Natural killer cell (primary cell): ENCODE results near the gene TNFAIP3. TPM values are rescaled to one million over a fixed set of nuclear protein-coding genes. Genes with fewer than 3 reads are reported as not detected.
A peak's percentile ranks its signal among the peaks of the same experiment; 100 is the strongest.

Experiments
- ATAC-seq, 3 donors: fragments of 150-1000 bp in 2 of 3; fragments of 200-7000 bp in 1 of 3; cut with Tn5 transposase; 1 replicate in 1 of 3; 2 replicates in 2 of 3; pipeline ENCODE4 v1.10.0; 2021; ENCODE audit warnings: mild to moderate bottlenecking in 2 of 3, moderate library complexity in 2 of 3
- DNase-seq, 2 donors: peaks; one replicate each; pipeline versions ENCODE4 v3.0.0 to v3.0.0-alpha.2; 2013 to 2021; ENCODE audit warnings: mixed read lengths in 1 of 2
- H3K27ac ChIP-seq: one replicate; pipeline ENCODE4 v1.5.1; 2013; ENCODE audit warnings: mild to moderate bottlenecking, low read length
- H3K27me3 ChIP-seq: one replicate; pipeline ENCODE4 v1.6.1; 2013; ENCODE audit warnings: low read length; ENCODE audit not compliant: control insufficient read depth, insufficient read depth
- H3K36me3 ChIP-seq: one replicate; pipeline ENCODE4 v1.6.1; 2013; ENCODE audit warnings: low read length; ENCODE audit not compliant: control insufficient read depth, insufficient read depth
- H3K4me1 ChIP-seq: one replicate; pipeline ENCODE4 v1.6.1; 2013; ENCODE audit warnings: low read length; ENCODE audit not compliant: control insufficient read depth, insufficient read depth
- H3K4me3 ChIP-seq: one replicate; pipeline ENCODE4 v1.5.1; 2013; ENCODE audit warnings: low read length
- H3K9me3 ChIP-seq: one replicate; pipeline ENCODE4 v1.6.1; 2013; ENCODE audit warnings: low read length; ENCODE audit not compliant: control insufficient read depth, insufficient read depth
- H3K27ac Mint-ChIP-seq, 2 donors: one replicate each; pipeline ENCODE4 v1.8.0; 2022; ENCODE audit warnings: mild to moderate bottlenecking in 2 of 2, mixed read lengths in 2 of 2, moderate library complexity in 1 of 2
- H3K27me3 Mint-ChIP-seq, 2 donors: one replicate each; pipeline ENCODE4 v1.8.0; 2022; ENCODE audit warnings: low read depth in 2 of 2, mixed read lengths in 2 of 2
- H3K36me3 Mint-ChIP-seq: one replicate; pipeline ENCODE4 v1.8.0; 2022; ENCODE audit warnings: mixed read lengths
- H3K4me1 Mint-ChIP-seq, 2 donors: one replicate each; pipeline ENCODE4 v1.8.0; 2022; ENCODE audit warnings: mixed read lengths in 2 of 2
- H3K4me3 Mint-ChIP-seq: one replicate; pipeline ENCODE4 v1.8.0; 2022; ENCODE audit warnings: mild to moderate bottlenecking, moderate library complexity, mixed read lengths
- H3K9me3 Mint-ChIP-seq, 2 donors: one replicate each; pipeline ENCODE4 v1.8.0; 2022; ENCODE audit warnings: mixed read lengths in 2 of 2
- CTCF ChIP-seq: fragments of 200-600 bp; IDR thresholded peaks from one replicate; pipeline ENCODE4 v1.8.0; 2022; ENCODE audit warnings: antibody characterized with exemption
- WGBS: methylation state at CpG from one replicate; pipeline ENCODE4 v1.1.7; 2013; ENCODE audit warnings: missing lambda C conversion rate; ENCODE audit not compliant: insufficient coverage; 5-methylcytosine and 5-hydroxymethylcytosine counted together
- intact Hi-C: fragments of 100-400 bp; cut with micrococcal nuclease; formaldehyde crosslinking; loops from one replicate; pipeline ENCODE4 v1.14.2; 2022
- total RNA-seq, 4 donors: library from RNA; stranded (reverse); fragments of 120-200 nt in 1 of 4; gene quantifications; one replicate each; pipeline versions ENCODE4 v1.2.3 to v1.2.4, GENCODE V29; 2013 to 2022

TNFAIP3 gene
- total RNA-seq, 3 donors from 2014 or later (not counting 1 experiment from before 2014, with no cell fraction given) = 1,163 to 1,298 (median 1,241) TPM

DNA sequence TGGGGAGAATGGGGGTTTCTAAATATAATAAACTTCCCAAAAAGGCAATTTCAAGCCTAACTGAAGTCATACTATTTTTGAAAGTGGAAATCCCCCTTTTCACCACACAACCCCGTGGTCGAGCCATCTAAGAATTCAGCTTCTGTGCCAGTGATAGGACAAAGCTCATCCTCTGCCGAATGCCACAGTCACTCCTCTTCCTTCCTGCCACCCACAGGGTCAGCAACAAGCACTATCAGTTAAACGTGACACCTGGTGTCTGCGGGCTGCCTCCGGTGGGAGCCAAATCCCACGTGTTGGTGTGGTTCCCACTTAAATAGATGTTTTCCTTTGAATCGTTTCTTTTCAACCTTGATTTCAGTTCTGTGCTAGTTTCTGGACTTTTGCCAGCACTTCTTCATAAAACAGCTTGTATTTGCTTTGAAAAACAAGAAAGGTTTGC is 60.7 kb downstream of the TNFAIP3 start:
- Mint-ChIP-seq H3K9me3 (no peaks in the 10 kb centered on the region), H3K4me3 (peak overlapping the region; percentile 78), H3K27ac (peak overlapping the region; percentile 67 to 90), H3K36me3 (no peaks in the 10 kb centered on the region), H3K27me3 (peaks cover 0 to 3% of the 10 kb centered on the region in 2 donors), H3K4me1 (peaks cover 28 to 32% of the 10 kb centered on the region in 2 donors)
- no peaks in the 10 kb centered on the region for H3K27me3 ChIP-seq
- H3K4me3 ChIP-seq = no peak overlapping the region
- ATAC-seq (peak; percentile 98 to 100 (median 99)), DNase-seq (peak; percentile 75 to 93)
- peaks cover 25% of the 10 kb centered on the region for H3K4me1 ChIP-seq
- no peaks in the 10 kb centered on the region for H3K36me3 ChIP-seq
- TF ChIP-seq CTCF = no peak
- intact Hi-C loops = loop anchor here (1.0 to 5.0 kb wide), 5 partner anchors 48 to 213 kb away; no protein-coding TSS in a partner anchor
- under 1% methylated on average over 8 of the region's 8 CpGs for WGBS
- no peaks in the 10 kb centered on the region for H3K9me3 ChIP-seq
- H3K27ac ChIP-seq = peak overlapping the region; percentile 38

- H3K27me3 Mint-ChIP-seq = peaks cover 0 to 3% of the 10 kb centered on the region in 2 donors
- Histone ChIP-seq H3K36me3 (no peaks in the 10 kb centered on the region), H3K27me3 (no peaks in the 10 kb centered on the region), H3K4me3 (no peak overlapping the region), H3K9me3 (no peaks in the 10 kb centered on the region), H3K4me1 (peaks cover 25% of the 10 kb centered on the region), H3K27ac (peak overlapping the region; percentile 38)
- intact Hi-C loops = loop anchor here (5.0 kb wide), 3 partner anchors 56 to 126 kb away; no protein-coding TSS in a partner anchor
- DNase-seq (peak in 1 of 2 donors; percentile 45), ATAC-seq (peak in 2 of 3 donors; percentile 8 to 31)
- H3K36me3 Mint-ChIP-seq = no peaks in the 10 kb centered on the region
- H3K9me3 Mint-ChIP-seq = no peaks in the 10 kb centered on the region
- TF ChIP-seq CTCF = no peak
- peaks cover 28 to 32% of the 10 kb centered on the region in 2 donors for H3K4me1 Mint-ChIP-seq
- peak overlapping the region; percentile 67 to 90 for H3K27ac Mint-ChIP-seq
- 15% methylated on average over 1 of the region's 2 CpGs for WGBS
- H3K4me3 Mint-ChIP-seq = peak overlapping the region; percentile 78
Measured at GRCh38 chr6:137928286-137928685, 61.2 kb downstream of the TNFAIP3 start.

DNA sequence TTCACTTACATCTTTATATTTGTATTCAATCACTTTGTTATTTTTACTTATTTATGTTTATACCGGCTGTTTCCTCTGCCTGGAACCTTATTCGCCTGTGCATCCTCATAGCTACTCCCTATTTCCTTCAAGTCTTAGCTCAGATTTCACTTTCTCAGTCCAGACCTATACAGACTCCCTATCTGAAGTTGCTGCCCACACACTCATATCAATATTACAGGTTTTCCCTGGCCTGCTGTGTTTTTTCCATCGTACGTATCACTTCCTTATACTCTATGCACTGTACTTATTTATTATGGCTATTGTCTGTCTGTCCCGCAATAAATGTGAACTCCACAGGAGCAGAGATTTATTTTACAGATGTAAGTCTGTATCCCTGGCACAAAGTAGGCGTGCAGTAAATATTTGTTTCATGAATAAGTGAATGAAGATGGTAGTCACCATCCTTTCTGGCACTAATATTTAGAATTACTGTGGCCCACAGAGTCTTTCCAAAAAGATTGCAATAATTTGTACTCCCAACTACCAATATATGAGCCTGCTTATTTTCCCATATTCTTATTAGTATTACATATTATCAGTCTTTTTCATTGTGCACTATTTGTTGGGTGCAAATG is 64.9 kb downstream of the TNFAIP3 start:
- Mint-ChIP-seq H3K4me1 (peaks cover 19 to 20% of the 10 kb centered on the region in 2 donors), H3K27ac (no peak overlapping the region), H3K27me3 (no peaks in the 10 kb centered on the region), H3K36me3 (no peaks in the 10 kb centered on the region), H3K9me3 (no peaks in the 10 kb centered on the region), H3K4me3 (no peak overlapping the region)
- no peaks in the 10 kb centered on the region for H3K27me3 ChIP-seq
- H3K4me1 ChIP-seq = peaks cover 20% of the 10 kb centered on the region
- no peak for TF ChIP-seq CTCF
- no peak for ATAC-seq
- H3K4me3 ChIP-seq = no peak overlapping the region
- no peaks in the 10 kb centered on the region for H3K9me3 ChIP-seq
- 95% methylated on average over 6 of the region's 6 CpGs for WGBS
- DNase-seq = no peak
- intact Hi-C loops = no loop called here
- no peak overlapping the region for H3K27ac ChIP-seq
- H3K36me3 ChIP-seq = no peaks in the 10 kb centered on the region

Other genes starting within 250 kb of the TNFAIP3 start
- 1 to 10 TPM in 1 of 3 donors, under 1 TPM in 1, not detected in 1; 0.05 to 1.6 TPM for gene PERP, start 240.2 kb downstream of the TNFAIP3 start, total RNA-seq